Measurements from ENCODE around the gene RUSF1.
A peak's percentile ranks its signal among the peaks of the same experiment; 100 is the strongest.

Gene RUSF1

GRCh38 chr16:31461201-31461920, 46.8 kb downstream of the RUSF1 start:
- no peak overlapping the region for H3K4me3 ChIP-seq (ENCODE audit: insufficient read length, low read depth)
- peaks cover 8% of the 10 kb centered on the region for H3K4me1 ChIP-seq (ENCODE audit: insufficient read depth, insufficient read length)
- no peaks in the 10 kb centered on the region for H3K27me3 ChIP-seq (ENCODE audit: insufficient read depth, insufficient read length)
- no peak overlapping the region for H3K9ac ChIP-seq (ENCODE audit: insufficient read length, low read depth)
- TF ChIP-seq YY1 (IDR thresholded peaks at IDR 0.05; ENCODE audit: insufficient read depth, insufficient read length) (no peak), SUZ12 (IDR thresholded peaks at IDR 0.05; ENCODE audit: extremely low read depth, insufficient read depth, insufficient read length) (no peak), ZNF274 (IDR thresholded peaks at IDR 0.05; ENCODE audit: low read depth, low read length) (no peak)
- DNase-seq (ENCODE audit: low read depth, low spot score) = no peak
- no peaks in the 10 kb centered on the region; the same call in 1 of the 2 replicates for H3K9me3 ChIP-seq (ENCODE audit: insufficient read depth, low read length)
- peaks cover 64% of the 10 kb centered on the region for H3K36me3 ChIP-seq (ENCODE audit: insufficient read depth, insufficient read length, low read length)

DNA sequence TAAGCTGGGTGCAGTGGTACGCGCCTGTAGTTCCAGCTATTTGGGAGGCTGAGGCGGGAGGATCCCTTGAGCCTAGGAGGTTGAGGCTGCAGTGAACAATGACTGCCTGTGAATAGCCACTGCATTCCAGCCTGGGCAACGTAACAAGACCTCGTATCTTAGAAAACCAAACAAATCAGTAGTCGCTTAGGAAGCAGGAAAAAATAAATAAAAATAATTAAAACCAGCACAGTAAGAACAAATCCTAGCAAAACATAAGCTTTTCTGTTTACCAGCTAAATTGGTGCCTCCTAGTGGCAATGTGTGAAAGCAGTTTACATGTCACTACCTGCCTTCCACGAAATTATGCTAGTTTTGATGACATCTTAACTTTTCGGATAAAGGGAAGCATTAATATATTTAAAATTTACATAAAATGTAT, 47.6 kb downstream of the RUSF1 start:
- no peaks in the 10 kb centered on the region; the same call in 1 of the 2 replicates for H3K9me3 ChIP-seq (ENCODE audit: insufficient read depth, low read length)
- peak overlapping the region; percentile 53 for H3K4me3 ChIP-seq (ENCODE audit: insufficient read length, low read depth)
- no peaks in the 10 kb centered on the region for H3K27me3 ChIP-seq (ENCODE audit: insufficient read depth, insufficient read length)
- peaks cover 8% of the 10 kb centered on the region for H3K4me1 ChIP-seq (ENCODE audit: insufficient read depth, insufficient read length)
- no peak overlapping the region for H3K9ac ChIP-seq (ENCODE audit: insufficient read length, low read depth)
- TF ChIP-seq SUZ12 (IDR thresholded peaks at IDR 0.05; ENCODE audit: extremely low read depth, insufficient read depth, insufficient read length) = no peak
- DNase-seq (ENCODE audit: low read depth, low spot score) = no peak
- peaks cover 63% of the 10 kb centered on the region for H3K36me3 ChIP-seq (ENCODE audit: insufficient read depth, insufficient read length, low read length)

DNA sequence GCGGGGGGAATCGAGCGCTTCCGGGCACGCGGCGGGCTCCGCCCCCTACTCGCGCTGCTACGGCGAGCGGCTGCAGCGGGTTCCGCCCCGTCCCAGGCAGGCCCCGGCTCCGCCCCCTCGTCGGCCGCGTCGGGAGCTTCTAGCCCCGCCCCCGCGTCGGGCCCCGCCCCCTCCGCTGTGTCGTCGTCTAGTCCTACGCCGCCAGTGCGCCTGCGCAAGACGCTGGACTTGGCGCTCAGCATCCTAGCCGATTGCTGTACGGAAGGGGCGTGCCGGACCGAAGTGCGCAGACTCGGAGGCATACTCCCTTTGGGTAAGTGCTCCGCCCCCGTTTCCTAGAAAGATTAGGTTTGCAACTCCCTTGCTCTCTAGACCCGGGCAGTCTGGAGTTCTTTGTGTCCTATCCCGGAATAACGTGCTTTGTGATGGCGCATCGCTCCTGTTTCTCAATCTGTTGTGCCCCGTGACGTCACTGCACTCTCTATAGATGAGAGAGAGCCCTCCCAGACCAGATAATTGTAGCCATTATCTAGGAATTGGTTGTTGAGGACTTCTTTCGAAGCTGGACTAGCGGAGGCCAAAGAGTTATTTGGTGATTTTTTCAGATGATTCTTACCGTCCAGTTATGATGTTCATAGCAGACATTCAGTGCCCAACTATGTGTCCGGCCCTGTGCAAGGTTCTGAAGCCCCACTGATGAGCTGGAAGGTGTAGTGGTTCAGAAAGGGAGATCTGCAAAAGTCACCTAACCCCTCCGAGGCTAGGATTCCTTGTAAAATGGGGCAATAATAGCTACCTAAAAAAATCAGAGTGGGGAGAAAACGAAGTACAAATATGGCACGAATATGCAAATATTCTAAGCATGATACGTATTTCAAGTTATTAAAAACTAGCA, 48.3 kb downstream of the RUSF1 start:
- H3K27me3 ChIP-seq (ENCODE audit: insufficient read depth, insufficient read length) = no peaks in the 10 kb centered on the region
- H3K4me1 ChIP-seq (ENCODE audit: insufficient read depth, insufficient read length) = peaks cover 12% of the 10 kb centered on the region
- H3K4me3 ChIP-seq (ENCODE audit: insufficient read length, low read depth) = peak overlapping the region; percentile 92
- H3K9me3 ChIP-seq (ENCODE audit: insufficient read depth, low read length) = no peaks in the 10 kb centered on the region; the same call in 1 of the 2 replicates
- TF ChIP-seq ZNF274 (IDR thresholded peaks at IDR 0.05; ENCODE audit: low read depth, low read length) = no peak
- TF ChIP-seq SUZ12 (IDR thresholded peaks at IDR 0.05; ENCODE audit: extremely low read depth, insufficient read depth, insufficient read length) = no peak
- TF ChIP-seq YY1 (IDR thresholded peaks at IDR 0.05; ENCODE audit: insufficient read depth, insufficient read length) = no peak
- DNase-seq (ENCODE audit: low read depth, low spot score) = peak; percentile 99
- H3K36me3 ChIP-seq (ENCODE audit: insufficient read depth, insufficient read length, low read length) = peaks cover 62% of the 10 kb centered on the region
- peak overlapping the region; percentile 96 for H3K9ac ChIP-seq (ENCODE audit: insufficient read length, low read depth)

DNA sequence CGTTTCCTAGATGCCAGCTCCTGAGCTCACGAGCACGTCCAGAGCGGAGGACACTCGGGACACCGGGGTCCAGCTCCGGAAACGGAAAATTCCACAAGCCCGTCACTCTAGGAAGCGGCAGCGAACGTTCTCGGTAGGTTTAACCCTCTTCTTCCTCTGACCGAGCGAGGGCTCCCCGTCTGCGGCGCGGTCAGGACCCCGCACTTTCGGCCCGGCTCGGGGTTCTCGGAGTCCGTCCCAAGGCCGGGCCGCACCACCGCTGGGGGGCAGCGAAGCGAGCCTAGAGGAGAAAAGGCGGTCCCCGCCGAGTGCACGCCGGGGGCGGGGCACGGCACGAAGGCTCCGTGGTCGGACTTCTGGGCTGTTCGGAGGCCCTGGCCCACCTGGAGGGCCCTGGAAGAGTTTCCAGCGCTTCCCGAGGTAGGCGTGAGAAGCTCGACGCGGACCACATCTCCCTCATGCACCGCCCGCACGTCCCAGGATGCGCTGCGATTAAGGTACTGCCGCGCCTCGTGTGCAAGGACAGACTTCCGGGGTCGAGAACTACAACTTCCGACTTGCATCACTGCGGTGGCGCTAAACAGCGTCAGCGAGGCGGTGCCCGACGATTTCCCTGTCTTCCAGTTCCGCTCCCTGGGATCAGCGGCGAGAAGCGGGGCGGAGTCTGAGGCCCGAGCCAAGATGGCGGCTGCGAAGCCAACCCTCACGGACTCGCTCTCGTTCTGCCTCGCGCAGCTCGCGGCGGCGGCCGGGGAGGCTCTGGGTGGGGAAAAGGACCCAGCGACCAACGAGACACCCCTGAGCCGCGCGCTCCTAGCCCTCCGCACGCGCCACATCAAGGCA, 49.1 kb downstream of the RUSF1 start, which contains the start of gene ARMC5:
Gene ARMC5, plus strand, starts transcription at position 658 of the 843 bp plus-strand sequence. Its CDS starts 24 bp downstream, at position 682.
- peak within 1 kb of the TSS; percentile 96 for H3K9ac ChIP-seq (ENCODE audit: insufficient read length, low read depth)
- peaks cover 13% of the 10 kb centered on the region for H3K4me1 ChIP-seq (ENCODE audit: insufficient read depth, insufficient read length)
- H3K9me3 ChIP-seq (ENCODE audit: insufficient read depth, low read length) = no peaks in the 10 kb centered on the region; the same call in 1 of the 2 replicates
- peak; percentile 97 for DNase-seq (ENCODE audit: low read depth, low spot score)
- H3K36me3 ChIP-seq (ENCODE audit: insufficient read depth, insufficient read length, low read length) = peaks cover 54% of the 10 kb centered on the region
- TF ChIP-seq ZNF274 (IDR thresholded peaks at IDR 0.05; ENCODE audit: low read depth, low read length) = no peak
- peak; percentile 81 for TF ChIP-seq YY1 (IDR thresholded peaks at IDR 0.05; ENCODE audit: insufficient read depth, insufficient read length)
- H3K4me3 ChIP-seq (ENCODE audit: insufficient read length, low read depth) = peak within 1 kb of the TSS; percentile 92
- no peaks in the 10 kb centered on the region for H3K27me3 ChIP-seq (ENCODE audit: insufficient read depth, insufficient read length)

DNA sequence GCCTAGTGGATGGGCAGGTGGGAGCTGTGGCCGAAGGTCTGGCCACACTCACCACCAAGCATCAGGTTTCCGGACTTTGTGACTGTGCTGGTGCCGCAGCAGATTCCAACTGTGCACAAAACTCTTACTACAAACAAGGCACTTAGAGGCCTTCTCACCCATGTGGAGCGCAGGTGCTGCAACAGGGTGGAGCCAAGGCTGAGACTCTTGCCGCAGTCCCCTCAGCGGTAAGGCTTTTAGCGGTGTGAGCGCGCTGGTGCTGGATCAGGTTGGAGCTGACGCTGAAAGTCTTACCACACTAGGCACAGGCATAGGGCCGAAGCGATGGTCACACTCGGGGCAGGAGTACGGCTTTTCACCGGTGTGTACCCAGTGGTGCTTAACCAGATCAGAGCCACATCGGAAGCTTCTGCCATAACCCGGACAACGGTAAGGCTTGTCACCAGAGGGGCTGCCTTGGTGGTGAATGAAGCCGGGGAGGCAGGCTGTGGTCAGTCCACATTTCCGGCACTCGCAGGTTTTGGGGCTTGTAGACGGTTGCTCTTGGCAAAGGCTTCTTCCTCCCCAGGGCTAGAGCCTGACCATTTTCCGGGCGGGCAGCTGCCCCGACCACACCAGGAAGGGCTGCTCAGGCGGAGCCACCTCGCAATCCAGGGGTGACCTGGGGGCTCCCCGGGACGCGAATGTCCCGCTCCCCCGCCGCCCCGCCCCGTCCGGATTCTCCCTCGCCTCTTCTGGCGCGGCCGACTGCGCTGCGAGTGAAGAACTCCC, 49.9 kb downstream of the RUSF1 start:
- Histone ChIP-seq H3K9ac (ENCODE audit: insufficient read length, low read depth) (peak overlapping the region; percentile 96), H3K27me3 (ENCODE audit: insufficient read depth, insufficient read length) (no peaks in the 10 kb centered on the region), H3K9me3 (ENCODE audit: insufficient read depth, low read length) (no peaks in the 10 kb centered on the region; the same call in 1 of the 2 replicates), H3K36me3 (ENCODE audit: insufficient read depth, insufficient read length, low read length) (peaks cover 46% of the 10 kb centered on the region), H3K4me1 (ENCODE audit: insufficient read depth, insufficient read length) (peaks cover 17% of the 10 kb centered on the region), H3K4me3 (ENCODE audit: insufficient read length, low read depth) (peak overlapping the region; percentile 92)
- TF ChIP-seq ZNF274 (IDR thresholded peaks at IDR 0.05; ENCODE audit: low read depth, low read length) (no peak), YY1 (IDR thresholded peaks at IDR 0.05; ENCODE audit: insufficient read depth, insufficient read length) (no peak), SUZ12 (IDR thresholded peaks at IDR 0.05; ENCODE audit: extremely low read depth, insufficient read depth, insufficient read length) (no peak)
- DNase-seq (ENCODE audit: low read depth, low spot score) = no peak

GRCh38 chr16:31456988-31457360, 51.2 kb downstream of the RUSF1 start:
- no peak overlapping the region for H3K4me3 ChIP-seq (ENCODE audit: insufficient read length, low read depth)
- no peak for DNase-seq (ENCODE audit: low read depth, low spot score)
- no peaks in the 10 kb centered on the region; the same call in 1 of the 2 replicates for H3K9me3 ChIP-seq (ENCODE audit: insufficient read depth, low read length)
- no peak overlapping the region for H3K9ac ChIP-seq (ENCODE audit: insufficient read length, low read depth)
- peaks cover 18% of the 10 kb centered on the region for H3K4me1 ChIP-seq (ENCODE audit: insufficient read depth, insufficient read length)
- no peaks in the 10 kb centered on the region for H3K27me3 ChIP-seq (ENCODE audit: insufficient read depth, insufficient read length)
- peaks cover 35% of the 10 kb centered on the region for H3K36me3 ChIP-seq (ENCODE audit: insufficient read depth, insufficient read length, low read length)
- TF ChIP-seq YY1 (IDR thresholded peaks at IDR 0.05; ENCODE audit: insufficient read depth, insufficient read length) (no peak), ZNF274 (IDR thresholded peaks at IDR 0.05; ENCODE audit: low read depth, low read length) (no peak), SUZ12 (IDR thresholded peaks at IDR 0.05; ENCODE audit: extremely low read depth, insufficient read depth, insufficient read length) (no peak)
